NCI-H82 (cell line): Measurements from ENCODE around the gene RNF182.
A peak's percentile ranks its signal among the peaks of the same experiment; 100 is the strongest.
"Not testable (repeated sequence)": the region's sequence is repeated elsewhere in the genome, so short reads cannot be mapped to it uniquely, and the experiment has no call there.

Source experiments
- DNase-seq: peaks from one replicate; lab custom pipeline; 2025; lab: John Stamatoyannopoulos, UW

RNF182 gene

DNA sequence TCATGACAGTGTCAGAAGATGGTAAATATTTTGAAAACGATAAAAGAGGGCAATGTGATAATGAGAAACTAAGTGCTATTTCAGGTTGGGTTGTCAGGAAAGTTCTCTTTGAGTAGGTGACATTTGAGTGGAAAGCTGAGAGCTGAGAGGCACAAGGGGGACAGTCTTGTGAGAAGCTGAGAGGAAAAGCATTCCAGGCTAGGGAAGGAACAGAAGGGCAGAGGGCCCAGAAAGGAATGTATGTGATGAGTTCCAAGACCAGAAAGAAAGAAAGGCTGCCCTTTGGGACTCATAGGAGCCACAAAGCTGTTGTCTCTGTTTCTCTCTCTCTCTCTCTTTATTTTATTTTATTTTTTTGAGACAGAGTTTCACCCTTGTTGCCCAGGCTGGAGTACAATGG is 7.6 kb upstream of the RNF182 start:
- DNase-seq = no peak

DNA sequence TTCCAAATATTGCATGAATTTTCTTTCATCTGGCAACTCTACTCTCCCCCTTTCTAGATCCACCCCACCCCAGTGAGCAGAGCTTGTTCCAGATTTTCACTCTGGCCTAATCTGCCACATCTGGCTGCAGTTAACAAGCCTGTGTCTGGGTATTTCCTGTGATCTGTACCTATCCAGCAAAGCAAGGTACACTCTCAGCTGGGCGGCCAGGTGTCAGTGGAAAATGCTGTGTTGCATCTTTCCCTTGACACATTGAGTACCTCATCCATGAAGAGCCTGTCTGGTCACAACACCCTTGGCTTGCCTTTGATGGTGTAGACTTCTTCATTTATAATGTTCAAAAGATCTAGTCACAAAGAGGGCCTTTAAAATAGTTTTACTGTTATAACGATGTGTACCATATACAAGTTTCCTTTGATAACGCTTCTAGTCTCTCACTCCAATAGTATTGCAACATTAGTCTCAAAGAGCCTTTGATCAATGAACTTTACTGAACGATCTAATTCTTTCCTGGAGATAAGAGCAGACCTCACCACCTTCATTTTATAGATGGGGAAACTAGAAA is 6.0 kb upstream of the RNF182 start:
- no peak for DNase-seq

DNA sequence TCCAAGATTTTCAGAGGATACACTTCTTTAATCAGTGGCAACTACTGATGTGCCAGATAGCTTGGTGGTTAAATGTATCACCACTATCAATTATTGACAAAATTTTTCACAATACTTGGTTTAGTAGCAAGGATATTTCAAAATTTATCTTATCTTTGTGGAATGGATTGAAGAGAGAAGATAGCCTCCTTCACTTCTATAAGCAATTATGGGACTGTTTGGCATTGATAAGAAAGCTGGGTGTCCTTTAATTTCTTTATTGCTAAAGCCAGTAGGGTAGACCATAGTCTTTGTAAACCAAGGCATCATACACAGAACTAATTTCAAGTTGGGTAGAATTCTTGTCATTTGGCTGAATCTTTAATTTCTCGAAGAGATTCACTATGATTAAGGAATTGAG is 4.9 kb upstream of the RNF182 start:
- DNase-seq = no peak

DNA sequence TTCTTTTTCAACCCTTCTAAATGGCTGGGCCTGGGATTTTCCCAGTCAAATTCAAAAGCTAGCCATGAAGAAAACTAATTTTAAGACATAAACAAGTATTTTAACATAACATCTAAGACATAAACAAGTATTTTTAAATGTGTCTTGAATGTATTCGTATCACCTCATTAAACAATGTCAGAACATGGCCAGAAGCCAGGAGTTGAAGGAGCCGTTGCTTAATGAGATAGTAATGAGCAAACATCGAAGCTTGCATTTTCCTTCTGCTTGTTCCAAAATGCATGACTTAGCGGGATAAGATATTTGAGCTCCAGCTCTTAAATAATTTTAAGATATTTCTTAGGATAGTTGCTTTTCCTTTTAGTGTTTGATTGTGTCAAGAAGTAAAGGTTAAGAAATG is 4.2 kb upstream of the RNF182 start:
- no peak for DNase-seq

DNA sequence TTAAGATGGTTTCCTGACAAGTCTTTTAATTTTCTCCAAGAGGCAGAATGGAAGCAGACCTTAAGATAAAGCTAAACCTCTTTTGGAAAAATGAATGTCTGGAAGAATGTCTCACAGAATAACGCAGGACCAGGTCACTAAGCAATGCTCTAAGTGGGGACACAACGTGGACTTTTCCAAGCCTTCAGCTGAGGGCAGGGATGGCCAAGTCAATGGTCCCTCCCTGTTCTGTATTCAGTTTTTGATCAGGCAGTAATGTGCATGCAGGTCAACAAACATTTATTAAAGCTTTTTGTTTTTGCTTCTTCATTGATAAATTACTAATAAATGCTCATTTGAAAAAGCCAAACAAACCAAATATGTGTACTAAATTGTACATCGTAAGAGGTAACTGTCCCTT is 2.0 kb upstream of the RNF182 start:
- DNase-seq = no peak

DNA sequence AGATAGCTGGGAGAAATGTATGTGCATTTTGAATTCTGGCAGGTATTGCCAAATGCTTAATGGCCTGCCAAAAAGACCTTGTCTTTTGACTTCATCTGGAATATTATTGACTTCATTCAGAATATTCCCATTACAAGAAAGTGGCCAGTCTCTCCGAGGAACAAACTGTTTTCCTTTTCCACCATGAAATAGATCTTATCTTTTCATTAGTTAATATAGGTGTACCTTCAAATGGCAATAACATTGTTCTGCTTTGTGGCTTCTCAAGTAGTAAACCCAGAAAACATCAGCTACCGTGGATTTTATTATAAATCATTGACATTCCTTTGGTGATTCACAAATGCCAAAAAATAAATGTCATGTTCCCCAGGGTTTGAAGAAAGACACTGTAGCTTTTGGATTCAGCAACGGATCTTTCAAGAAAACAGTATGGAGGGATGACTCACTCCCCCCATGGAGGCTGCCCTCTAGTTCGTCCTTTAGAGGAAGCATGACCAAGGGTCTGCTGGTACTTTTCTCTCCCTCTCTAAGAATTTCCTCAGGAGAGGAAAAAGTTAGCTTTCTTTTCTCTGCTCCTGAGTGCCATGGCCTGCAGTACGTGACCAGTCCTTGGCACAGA is 1.1 kb upstream of the RNF182 start:
- DNase-seq = no peak

DNA sequence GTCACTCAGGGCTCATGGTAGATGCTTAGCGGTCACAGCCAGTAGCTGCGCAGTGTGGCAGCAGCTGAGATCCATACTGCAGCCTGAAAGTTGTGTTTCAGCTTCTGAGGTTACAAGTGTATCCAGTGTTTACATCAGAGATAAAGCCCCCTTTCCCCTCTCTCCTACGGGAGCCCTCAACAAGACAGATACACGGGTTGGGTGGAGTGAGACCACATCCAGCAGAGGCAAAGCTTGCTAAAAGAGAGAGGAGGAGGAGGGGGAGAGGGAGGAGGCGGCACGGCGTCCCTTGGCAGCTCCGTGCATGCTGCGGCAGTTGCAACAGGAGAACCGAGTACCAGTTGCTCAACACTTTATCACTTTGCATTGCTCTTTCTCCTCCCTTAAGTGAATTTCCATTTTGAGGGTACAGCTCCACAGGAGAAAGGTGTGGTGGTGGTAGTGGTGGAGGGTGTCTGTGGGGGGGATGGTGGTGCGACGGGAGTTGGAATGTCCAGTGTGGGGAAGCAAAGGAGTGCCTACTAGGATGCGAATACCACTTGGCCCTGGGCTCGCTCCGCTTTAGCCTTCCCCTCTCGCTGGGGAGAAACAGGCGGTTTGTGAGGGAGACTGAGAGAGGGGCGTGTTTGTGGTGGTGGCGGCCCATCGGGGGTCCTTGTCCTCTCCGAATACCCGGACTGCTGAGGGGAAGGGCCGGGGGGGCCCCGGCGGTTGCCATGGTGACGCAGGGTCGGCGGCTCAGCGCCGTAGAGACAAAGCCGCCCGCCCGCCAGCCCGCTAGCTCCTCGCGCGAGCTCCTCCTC is 405 bp upstream of the RNF182 start:
- peak; percentile 84 for DNase-seq

DNA sequence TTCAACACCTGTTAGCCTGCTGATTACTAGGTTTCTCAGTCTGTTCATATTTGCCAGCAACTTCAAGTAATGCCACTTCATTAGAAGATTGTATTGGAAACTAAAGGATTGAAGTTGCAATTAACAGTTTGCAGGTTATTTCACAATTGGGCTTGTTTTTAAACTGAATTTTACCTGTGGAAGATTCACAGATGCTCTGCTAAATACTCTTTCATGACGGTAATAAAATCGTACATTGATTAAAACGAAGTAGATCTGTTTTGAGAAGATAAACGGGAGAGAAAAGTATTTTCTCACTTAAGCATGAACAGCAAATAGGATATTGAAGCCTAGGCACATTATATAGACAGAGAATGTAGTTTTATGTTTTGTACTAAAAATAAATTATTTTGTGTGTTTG is 1.6 kb downstream of the RNF182 start:
- no peak for DNase-seq

DNA sequence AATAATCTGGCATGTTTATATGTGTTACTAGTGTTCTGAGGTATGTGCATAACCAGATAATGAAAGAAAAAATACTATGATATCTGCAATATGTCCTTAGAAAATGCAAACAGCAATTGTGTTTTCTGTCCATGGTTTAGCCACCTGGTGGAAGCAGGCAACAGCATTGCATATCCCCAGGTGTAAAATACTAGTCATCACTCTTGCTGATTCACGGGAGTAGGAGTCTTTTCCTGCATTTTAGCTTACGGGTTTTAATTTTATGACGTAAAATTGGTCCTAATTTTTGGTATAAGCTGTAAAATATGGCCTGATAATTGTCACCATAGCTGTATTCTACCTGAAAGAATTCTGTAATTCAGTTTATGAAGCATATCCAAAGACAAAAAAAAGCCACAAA is 2.5 kb downstream of the RNF182 start:
- DNase-seq = no peak

DNA sequence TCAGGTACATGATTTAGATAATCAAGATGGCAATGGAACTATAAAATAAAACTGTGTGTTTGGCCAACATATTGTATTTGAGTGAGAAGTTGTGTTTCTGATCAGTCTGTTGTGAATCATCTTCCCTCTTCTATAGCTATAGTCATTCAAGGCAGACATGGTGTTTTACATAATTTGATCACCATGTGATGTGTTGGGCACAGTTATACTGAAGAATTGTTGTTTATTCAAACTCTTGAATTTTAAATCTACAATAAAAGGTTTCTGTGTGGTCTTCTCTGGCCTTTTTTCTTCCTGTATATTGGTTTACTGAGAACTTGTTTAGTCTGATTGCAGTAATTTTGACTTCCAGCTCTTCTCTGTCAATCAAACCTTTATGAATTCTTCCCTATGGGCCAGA is 4.4 kb downstream of the RNF182 start:
- no peak for DNase-seq

DNA sequence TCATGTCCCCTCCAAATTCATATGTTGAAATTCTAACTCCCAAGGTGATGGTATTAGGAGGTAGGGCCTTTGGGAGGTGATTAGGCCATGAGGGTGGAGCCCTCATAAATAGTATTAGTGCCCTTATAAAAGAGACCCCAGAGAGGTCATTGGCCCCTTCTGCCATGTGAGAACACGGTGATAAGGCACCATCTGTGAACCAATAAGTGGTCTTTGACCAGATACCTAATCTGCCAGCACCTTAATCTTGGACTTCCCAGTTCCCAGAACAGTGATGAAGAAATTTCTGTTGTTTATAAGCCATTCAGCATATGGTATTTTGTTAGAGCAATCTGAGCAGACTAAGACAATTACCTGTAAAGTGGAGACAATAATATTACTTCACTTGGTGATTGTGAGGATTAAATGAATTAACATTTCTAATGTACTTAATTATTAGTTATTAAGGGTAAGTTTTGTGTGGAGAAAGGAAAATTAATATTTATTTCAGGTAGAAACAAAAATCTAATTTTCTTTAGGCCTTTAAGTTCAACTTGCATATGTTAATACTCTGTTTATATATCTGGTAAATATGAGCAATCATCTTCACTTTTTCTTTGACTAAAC is 7.1 kb downstream of the RNF182 start:
- DNase-seq = peak; percentile 94

DNA sequence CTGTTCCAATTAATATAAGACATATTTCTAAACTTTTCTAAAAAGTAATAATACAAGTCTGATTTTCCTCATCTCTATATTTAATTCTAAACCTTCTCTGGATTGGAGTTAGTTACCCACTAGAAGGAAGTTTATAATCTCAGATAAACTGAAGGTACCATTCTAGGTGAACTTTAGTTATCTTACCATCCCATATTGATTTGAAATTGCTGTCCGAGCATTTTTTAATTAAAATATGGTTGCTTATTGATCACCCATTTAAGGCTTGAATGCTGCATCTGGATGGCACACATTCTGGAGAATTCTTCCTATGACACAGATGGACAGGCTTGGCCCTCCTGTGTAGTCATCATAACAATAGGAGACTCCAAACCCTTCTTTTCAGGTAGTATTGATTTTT is 8.0 kb downstream of the RNF182 start:
- DNase-seq = no peak

DNA sequence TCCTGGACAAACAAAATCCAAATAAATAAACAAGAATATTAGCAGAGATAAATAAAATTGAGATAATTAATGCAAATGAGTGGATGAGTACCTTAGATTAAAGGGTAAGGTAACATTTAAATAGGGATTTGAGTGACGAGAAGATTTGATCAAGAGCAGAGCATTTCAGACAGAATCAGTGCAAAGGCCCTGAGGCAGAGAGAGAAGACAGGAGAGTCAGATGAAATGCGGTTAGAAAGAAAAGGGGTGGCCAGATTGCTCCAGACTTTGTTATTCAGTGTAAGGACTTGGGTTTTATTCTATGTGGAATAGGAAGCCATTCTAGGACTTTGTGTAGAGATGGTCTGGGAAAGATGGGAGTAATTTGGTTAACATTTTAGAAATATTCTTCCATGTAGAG is 10.0 kb downstream of the RNF182 start:
- DNase-seq = no peak

DNA sequence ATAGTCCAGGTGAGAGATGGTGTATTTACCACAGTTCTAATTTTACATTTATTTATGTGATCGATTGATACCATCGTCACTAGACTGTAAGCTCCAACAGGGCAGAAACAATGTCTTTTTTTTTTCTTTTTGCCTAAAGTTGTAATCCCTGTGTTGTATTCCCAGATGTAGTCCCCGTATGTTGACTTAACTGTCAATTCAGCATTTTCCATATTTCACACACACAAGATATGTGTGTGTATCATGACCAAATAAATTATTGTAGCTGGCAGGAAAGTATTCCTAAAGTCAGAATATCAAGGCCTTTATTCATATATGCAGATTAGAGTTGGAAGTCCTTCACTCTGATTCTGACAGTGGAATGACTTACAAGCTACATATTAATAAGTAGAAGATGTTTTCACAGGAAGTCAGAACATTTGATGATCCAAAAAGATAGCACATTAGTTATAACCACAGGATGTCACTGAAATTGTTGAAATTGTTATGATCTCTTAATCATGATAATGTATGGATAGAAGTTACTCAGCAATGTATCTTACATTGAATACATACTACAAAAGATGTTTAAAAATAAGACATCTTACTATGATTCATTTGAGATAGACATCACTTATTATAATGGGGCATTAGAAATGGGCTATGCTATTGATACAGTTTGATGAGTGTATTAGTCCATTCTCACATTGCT is 10.6 kb downstream of the RNF182 start:
- no peak for DNase-seq

DNA sequence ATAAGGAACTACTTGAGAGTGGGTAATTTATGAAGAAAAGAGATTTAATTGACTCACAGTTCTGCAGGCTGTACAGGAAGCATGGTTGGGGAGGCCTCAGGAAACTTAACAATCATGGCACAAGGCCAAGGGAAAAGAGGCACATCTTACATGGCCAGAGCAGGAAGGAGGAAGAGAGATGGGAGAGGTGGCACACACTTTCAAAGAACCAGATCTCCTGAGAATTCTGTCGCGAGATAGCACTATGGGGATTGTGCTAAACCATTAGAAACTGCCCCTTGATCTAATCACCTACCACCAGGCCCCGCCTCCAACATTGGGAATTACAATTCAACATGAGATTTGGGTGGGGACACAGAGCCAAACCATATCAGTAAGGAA is 11.1 kb downstream of the RNF182 start:
- DNase-seq = not testable (repeated sequence)

DNA sequence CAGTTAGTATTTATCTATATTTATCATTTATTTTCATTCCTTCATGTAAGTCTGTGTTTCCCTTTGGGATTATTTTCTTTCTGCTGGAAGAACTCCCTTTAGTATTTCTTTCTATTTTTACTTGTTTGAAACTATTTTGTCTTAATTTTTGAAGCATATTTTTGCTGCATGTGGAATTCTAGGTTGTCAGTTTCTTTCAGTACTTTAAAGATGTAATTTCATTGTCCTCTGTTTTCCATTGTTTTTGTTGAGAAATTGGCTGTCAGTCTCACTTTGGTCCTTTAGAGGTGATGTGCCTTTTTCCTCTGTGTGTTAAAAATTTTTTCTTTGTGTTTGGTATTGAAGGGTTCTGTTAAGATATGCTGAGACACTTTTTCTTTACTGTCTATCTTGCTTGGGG is 17.1 kb downstream of the RNF182 start:
- DNase-seq = no peak

DNA sequence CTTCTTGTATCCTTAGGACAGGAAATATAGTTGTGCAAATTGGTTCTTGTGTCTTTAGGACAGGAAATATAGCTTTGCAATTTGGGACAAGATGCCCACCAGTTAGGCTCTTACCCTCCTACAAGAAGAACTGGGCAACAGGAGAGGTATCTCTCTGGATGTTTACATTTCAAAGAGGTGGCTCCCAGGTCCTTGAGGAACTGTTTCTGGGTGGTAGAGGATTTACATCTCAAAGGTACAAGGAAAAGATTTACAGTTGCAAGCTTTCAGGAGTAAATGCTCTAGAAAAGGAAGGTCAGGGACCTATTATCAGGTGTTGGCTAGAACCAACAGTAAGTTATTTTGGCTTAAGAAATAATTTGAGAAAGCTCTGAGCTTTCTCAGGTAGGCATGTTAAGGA is 19.2 kb downstream of the RNF182 start:
- DNase-seq = no peak

DNA sequence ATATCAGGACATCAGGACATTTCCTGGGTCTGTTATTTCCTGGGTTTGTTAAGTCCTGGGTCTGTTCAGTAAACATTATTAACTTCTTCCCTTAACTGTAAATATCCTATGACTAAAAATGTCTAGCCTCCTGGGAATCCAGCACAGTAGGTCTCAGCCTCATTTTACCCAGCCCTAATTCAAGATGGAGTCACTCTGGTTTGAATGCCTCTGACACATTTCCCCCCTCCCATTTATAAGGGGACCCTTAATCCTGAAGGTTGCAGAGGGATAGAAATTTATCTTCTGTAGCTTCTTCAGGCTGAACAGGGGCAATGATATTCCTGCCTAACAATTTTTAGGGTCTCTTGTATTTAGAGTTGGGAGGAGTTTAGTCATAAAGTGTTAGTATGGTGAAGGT is 21.8 kb downstream of the RNF182 start:
- no peak for DNase-seq

DNA sequence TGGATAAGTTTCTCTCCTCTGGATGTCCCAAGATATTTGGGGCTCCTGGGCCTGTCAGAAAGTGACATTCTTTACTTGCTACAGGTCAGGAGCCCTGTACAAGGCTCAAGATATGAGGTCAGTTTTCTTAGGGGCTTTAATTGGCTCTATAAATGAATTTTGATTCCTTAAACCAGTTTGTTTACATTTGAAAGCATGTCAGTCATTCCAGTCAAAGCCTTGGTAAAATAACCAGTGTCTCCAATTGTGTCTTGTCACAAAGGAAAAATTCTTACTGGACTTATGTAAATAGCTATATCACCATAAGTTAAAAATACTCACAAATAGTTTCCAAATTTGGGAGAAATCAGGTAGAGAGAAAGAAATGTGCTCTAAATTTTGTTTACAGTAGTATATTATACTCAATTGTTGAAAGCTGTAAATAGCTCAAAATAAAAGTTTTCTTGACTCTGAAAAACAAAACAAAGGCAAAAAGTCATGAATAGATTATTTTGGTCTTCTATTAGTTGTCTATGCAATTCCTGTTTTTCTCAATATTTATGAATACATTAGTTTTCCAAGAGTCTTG is 22.9 kb downstream of the RNF182 start:
- no peak for DNase-seq

DNA sequence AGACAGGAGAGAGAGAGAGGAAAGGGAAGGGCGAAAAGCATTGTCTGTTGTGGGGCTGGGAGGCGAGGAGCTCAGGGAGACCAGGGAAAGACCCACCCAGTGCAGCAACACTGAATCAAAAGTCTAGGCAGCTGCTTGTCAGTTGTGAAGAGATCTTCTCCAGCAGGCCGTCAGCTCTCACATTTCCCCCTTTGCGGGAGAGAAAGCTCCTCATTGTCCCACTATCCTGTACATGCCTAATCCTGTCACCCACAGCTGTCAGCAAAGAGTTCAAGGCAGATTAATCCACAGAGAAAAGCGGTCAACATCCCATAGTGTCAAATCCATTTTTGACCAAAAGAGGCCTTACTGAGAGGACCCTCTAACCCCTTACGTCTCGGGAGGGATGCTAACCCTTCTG is 27.3 kb downstream of the RNF182 start:
- peak; percentile 95 for DNase-seq

DNA sequence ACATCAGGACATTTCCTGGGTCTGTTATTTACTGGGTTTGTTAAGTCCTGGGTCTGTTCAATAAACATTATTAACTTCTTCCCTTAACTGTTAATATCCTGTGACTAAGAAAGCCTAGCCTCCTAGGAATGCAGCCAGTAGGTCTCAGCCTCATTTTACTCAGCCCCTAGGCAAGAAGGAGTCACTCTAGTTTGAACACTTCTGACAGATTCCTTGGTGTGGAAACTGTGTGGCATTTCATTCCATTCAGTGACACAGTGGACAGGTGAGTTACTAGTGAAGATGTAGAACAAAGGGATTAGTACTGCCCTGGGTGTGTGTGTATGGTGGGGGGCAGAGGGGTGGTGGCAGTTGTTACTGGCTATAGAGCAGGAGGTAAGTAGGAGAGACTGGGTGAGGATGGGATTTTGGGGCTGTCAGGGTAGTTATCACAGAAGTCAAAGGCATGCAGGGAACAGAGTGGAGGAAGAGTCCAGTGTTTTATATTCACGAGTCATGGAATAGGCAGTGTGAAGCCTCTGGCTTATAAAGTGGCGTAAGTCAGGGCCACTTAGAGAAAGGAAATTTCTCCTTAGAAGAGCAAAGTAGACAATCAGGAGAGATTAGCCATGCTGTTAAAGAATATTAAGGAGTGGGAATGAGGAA is 28.4 kb downstream of the RNF182 start:
- DNase-seq = peak; percentile 52
